HFFc6 (cell line): Measurements from ENCODE around the gene NMD3. TPM values are rescaled to one million over a fixed set of nuclear protein-coding genes. Genes with fewer than 3 reads are reported as not detected.

Experiments
- DNase-seq: peaks from one replicate; pipeline ENCODE4 v3.0.0-alpha.2; 2018
- H3K27ac Mint-ChIP-seq: 2 replicates; pipeline ENCODE4 v1.8.0; 2020; ENCODE audit warnings: mild to moderate bottlenecking, mixed read lengths
- H3K27me3 Mint-ChIP-seq: 2 replicates; pipeline ENCODE4 v1.8.0; 2021; ENCODE audit warnings: mild to moderate bottlenecking, moderate library complexity, mixed read lengths; ENCODE audit not compliant: insufficient read depth
- H3K36me3 Mint-ChIP-seq: 2 replicates; pipeline ENCODE4 v1.8.0; 2021; ENCODE audit warnings: low read depth, mixed read lengths
- H3K4me1 Mint-ChIP-seq: 2 replicates; pipeline ENCODE4 v1.8.0; 2020; ENCODE audit warnings: low read depth, mixed read lengths
- H3K4me3 Mint-ChIP-seq: 2 replicates; pipeline ENCODE4 v1.8.0; 2020; ENCODE audit warnings: mild to moderate bottlenecking, moderate library complexity, mixed read lengths
- H3K9me3 Mint-ChIP-seq: 2 replicates; pipeline ENCODE4 v1.8.0; 2020; ENCODE audit warnings: mild to moderate bottlenecking, mixed read lengths
- total RNA-seq, 6 experiments: library from RNA; stranded (reverse); fragmentation: NEBNext Ultra II Directional; extraction: Animal tissue kit (Norgen Biotek cat#: 25700); gene quantifications; 2 replicates in 1 of 6; 3 replicates in 5 of 6; pipeline ENCODE4 v1.2.3, GENCODE V29; 2021
- TF ChIP-seq, protein P1 (sequence below): fragments of 200-600 bp; sonication (generic); IDR thresholded peaks from 2 replicates; pipeline ENCODE4 v1.5.0; 2021; ENCODE audit warnings: antibody characterized with exemption, mild to moderate bottlenecking

NMD3 gene
- total RNA-seq, 6 experiments from 2014 or later = 56.8 to 72.3 (median 64.3) TPM

DNA sequence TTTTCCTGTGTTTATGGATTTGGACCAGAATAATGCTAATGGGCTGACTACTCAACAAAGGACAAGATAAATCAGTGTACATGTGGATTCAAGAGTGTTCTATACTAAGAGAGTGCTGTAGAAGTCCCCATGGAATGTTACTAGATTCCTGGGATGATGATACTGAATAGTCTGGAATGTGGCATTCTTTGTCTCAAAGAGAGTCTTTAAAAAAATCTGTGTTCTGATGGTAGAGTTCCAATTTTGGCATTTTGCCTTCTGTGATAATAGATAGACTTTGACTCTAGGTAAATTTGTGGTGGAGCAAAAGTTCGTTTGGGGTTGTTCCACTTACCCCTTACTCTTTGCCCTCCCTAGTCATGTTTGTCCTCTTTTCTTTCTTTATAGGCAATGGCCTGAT is 43.7 kb downstream of the NMD3 start:
- peak overlapping the region; percentile 72 for H3K27ac Mint-ChIP-seq
- H3K27me3 Mint-ChIP-seq = no peaks in the 10 kb centered on the region
- peak overlapping the region; percentile 45 for H3K4me3 Mint-ChIP-seq
- TF ChIP-seq, protein P1, sequence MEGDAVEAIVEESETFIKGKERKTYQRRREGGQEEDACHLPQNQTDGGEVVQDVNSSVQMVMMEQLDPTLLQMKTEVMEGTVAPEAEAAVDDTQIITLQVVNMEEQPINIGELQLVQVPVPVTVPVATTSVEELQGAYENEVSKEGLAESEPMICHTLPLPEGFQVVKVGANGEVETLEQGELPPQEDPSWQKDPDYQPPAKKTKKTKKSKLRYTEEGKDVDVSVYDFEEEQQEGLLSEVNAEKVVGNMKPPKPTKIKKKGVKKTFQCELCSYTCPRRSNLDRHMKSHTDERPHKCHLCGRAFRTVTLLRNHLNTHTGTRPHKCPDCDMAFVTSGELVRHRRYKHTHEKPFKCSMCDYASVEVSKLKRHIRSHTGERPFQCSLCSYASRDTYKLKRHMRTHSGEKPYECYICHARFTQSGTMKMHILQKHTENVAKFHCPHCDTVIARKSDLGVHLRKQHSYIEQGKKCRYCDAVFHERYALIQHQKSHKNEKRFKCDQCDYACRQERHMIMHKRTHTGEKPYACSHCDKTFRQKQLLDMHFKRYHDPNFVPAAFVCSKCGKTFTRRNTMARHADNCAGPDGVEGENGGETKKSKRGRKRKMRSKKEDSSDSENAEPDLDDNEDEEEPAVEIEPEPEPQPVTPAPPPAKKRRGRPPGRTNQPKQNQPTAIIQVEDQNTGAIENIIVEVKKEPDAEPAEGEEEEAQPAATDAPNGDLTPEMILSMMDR = no peak
- DNase-seq = peak; percentile 63
- H3K36me3 Mint-ChIP-seq = peaks cover 60% of the 10 kb centered on the region
- H3K4me1 Mint-ChIP-seq = peaks cover 63% of the 10 kb centered on the region
- peaks cover 28% of the 10 kb centered on the region for H3K9me3 Mint-ChIP-seq

DNA sequence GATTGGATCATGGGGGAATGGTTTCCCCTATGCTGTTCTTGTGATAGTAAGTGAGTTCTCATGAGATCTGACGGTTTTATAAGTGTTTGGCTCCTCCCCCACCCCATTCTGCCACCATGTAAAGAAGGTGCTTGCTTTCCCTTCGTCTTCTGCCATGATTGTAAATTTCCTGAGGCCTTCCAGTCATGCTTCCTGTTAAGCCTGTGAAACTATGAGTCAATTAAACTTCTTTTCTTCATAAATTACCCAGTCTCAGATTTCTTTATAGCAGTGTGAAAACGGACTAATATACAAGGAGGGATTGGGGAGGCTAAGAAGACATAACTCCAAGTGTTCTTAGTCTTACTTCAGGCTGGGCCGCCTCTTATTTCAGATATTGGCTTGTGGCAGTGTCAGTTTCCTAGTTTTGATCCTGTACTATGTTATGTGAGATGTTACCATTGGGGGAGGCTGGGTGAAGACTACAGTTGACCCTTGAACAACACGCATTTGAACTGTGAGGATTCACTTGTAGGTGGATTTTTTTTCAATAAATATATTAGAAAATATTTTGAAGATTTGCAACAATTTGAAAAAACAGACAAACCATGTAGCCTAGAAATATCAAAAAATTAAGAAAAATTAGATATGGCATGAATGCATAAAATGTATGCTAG is 44.9 kb downstream of the NMD3 start:
- peak overlapping the region; percentile 89 for H3K27ac Mint-ChIP-seq
- no peak for DNase-seq
- H3K4me1 Mint-ChIP-seq = peaks cover 63% of the 10 kb centered on the region

DNA sequence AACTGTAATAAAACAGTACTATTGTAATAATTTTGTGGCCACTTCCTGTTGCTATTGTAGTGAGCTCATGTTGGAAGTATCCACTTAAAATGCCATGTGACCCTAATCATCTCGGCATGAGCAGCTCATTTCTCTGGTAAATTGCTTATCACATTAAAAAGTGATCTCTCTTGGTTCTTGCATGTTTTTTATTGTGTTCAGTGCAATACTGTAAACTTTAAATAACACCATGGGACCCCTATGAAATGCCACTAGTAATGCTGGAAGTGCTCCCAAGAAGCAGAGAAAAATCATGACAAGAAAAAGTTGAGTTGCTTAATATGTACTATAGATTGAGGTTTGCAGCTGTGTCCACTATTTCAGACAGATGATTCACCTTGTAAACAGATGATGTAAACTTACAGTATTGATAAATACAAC is 45.6 kb downstream of the NMD3 start:
- peaks cover 50% of the 10 kb centered on the region for H3K36me3 Mint-ChIP-seq
- DNase-seq = peak; percentile 76
- TF ChIP-seq, protein P1 = no peak
- peak overlapping the region; percentile 79 for H3K27ac Mint-ChIP-seq
- peak overlapping the region; percentile 37; the same call in 1 of the 2 replicates for H3K4me3 Mint-ChIP-seq
- H3K4me1 Mint-ChIP-seq = peaks cover 61% of the 10 kb centered on the region
- H3K9me3 Mint-ChIP-seq = peaks cover 20% of the 10 kb centered on the region
- no peaks in the 10 kb centered on the region for H3K27me3 Mint-ChIP-seq

More for the DNA sequence above, 44.9 kb downstream of the NMD3 start:
- Mint-ChIP-seq H3K27me3 (no peaks in the 10 kb centered on the region), H3K4me3 (peak overlapping the region; percentile 46; the same call in 1 of the 2 replicates), H3K9me3 (peaks cover 23% of the 10 kb centered on the region), H3K36me3 (peaks cover 52% of the 10 kb centered on the region)
- TF ChIP-seq, protein P1 = no peak

DNA sequence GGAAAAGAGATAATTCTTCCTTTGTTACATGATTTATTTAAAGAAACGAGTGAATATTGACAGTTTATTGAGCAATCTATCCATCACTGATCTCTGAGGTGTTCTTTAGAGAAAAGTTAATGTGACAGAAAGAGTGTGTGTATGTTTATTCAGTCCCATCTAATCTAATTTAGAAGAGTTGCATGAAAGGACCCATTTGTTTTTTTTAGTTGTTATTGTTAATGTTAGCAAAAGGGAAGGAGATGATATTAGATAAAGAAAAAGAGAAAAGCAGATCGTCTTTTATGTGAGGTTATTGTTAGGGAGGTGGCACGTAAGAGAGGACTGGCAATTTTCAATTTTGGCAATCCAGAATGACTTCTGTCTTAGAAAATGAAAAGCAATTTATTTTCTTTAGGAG is 46.5 kb downstream of the NMD3 start:
- H3K4me1 Mint-ChIP-seq = peaks cover 52% of the 10 kb centered on the region
- no peak overlapping the region for H3K27ac Mint-ChIP-seq
- H3K27me3 Mint-ChIP-seq = no peaks in the 10 kb centered on the region
- H3K9me3 Mint-ChIP-seq = peaks cover 20% of the 10 kb centered on the region
- DNase-seq = no peak
- H3K36me3 Mint-ChIP-seq = peaks cover 44% of the 10 kb centered on the region
- H3K4me3 Mint-ChIP-seq = no peak overlapping the region
- TF ChIP-seq, protein P1 = no peak

DNA sequence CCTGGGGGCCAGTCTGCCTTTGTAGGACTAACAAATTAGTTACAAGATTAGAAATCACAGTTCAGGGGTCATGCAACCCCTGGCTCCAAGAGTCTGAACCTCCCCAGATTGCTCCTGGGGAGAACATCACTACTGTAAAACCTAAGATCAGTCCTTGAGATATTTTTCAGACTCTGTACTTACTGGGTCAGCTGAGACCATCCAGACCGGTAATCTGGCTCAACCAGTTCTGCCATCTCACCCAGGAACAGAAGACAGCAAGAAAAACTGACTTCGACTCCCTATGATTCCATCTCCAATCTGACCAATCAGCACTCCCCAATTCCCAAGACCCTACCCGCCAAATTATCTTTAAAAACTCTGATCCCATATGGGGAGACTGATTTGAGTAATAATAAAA is 47.5 kb downstream of the NMD3 start:
- TF ChIP-seq, protein P1 = no peak
- no peak overlapping the region for H3K4me3 Mint-ChIP-seq
- no peaks in the 10 kb centered on the region for H3K27me3 Mint-ChIP-seq
- peaks cover 42% of the 10 kb centered on the region for H3K4me1 Mint-ChIP-seq
- H3K36me3 Mint-ChIP-seq = peaks cover 36% of the 10 kb centered on the region
- H3K9me3 Mint-ChIP-seq = peaks cover 18% of the 10 kb centered on the region
- H3K27ac Mint-ChIP-seq = no peak overlapping the region
- DNase-seq = no peak
